Putamen (tissue), 1 donor: Measurements from ENCODE around the gene C4A.
"Not testable (repeated sequence)": the region's sequence is repeated elsewhere in the genome, so short reads cannot be mapped to it uniquely, and the experiment has no call there.

Experiments
- DNase-seq: peaks from one replicate; pipeline ENCODE4 v3.0.0-alpha.2; 2016; ENCODE audit warnings: low spot score

C4A gene

GRCh38 chr6:31958741-31959739 is 22.8 kb upstream of the C4A start, which contains the start of the genes NELFE and SKIC2:
Gene NELFE (minus strand): TSS chr6:31958971. CDS start chr6:31958446, 525 bp downstream.
Gene SKIC2 (plus strand): TSS chr6:31959175. CDS start chr6:31959193, 18 bp downstream.
- DNase-seq = peak; percentile 99

- DNase-seq = no peak
These were observed 20.2 kb upstream of the C4A start for GRCh38 chr6:31961616-31962015.

- DNase-seq = no peak
These were observed 17.9 kb upstream of the C4A start for GRCh38 chr6:31963921-31964320.

GRCh38 chr6:31965700-31966099 is 16.2 kb upstream of the C4A start:
- DNase-seq = no peak

GRCh38 chr6:31966506-31966905 is 15.4 kb upstream of the C4A start:
- no peak for DNase-seq

- DNase-seq = no peak
These were observed 14.6 kb upstream of the C4A start for GRCh38 chr6:31966997-31967925.

- DNase-seq = no peak
These were observed 13.9 kb upstream of the C4A start for GRCh38 chr6:31967926-31968320.

- no peak for DNase-seq
These were observed 13.5 kb upstream of the C4A start for GRCh38 chr6:31968326-31968725.

- no peak for DNase-seq
These were observed 12.8 kb upstream of the C4A start for GRCh38 chr6:31968791-31969711.

- DNase-seq = no peak
These were observed 11.9 kb upstream of the C4A start for GRCh38 chr6:31969712-31970603.

- no peak for DNase-seq
These were observed 11.1 kb upstream of the C4A start for GRCh38 chr6:31970604-31971271.

GRCh38 chr6:31971279-31971992 is 10.4 kb upstream of the C4A start:
- no peak for DNase-seq

- peak; percentile 97 for DNase-seq
These were observed 9.7 kb upstream of the C4A start, which contains the start of gene DXO for GRCh38 chr6:31971993-31972708. Gene DXO (minus strand): TSS chr6:31972138. CDS start chr6:31971675, 463 bp downstream.

- DNase-seq = no peak
These were observed 9.0 kb upstream of the C4A start for GRCh38 chr6:31972709-31973350.

GRCh38 chr6:31976065-31976464 is 5.8 kb upstream of the C4A start:
- not testable (repeated sequence) for DNase-seq

GRCh38 chr6:31977816-31978431 is 3.9 kb upstream of the C4A start:
- no peak for DNase-seq

GRCh38 chr6:31978831-31979230 is 3.0 kb upstream of the C4A start:
- DNase-seq = no peak
